Measurements from ENCODE around the gene MARF1.
"Not testable (repeated sequence)": the region's sequence is repeated elsewhere in the genome, so short reads cannot be mapped to it uniquely, and the experiment has no call there.

MARF1 gene

GRCh38 chr16:15566095-15566494 lies 76.9 kb downstream of the MARF1 start:
- DNase-seq, result no peak

- DNase-seq, result no peak
Measured at GRCh38 chr16:15564604-15565339, 78.2 kb downstream of the MARF1 start.

GRCh38 chr16:15559176-15559575 lies 83.8 kb downstream of the MARF1 start:
- no peak for DNase-seq

- DNase-seq, result no peak
Measured at GRCh38 chr16:15557258-15557657, 85.7 kb downstream of the MARF1 start.

- no peak for DNase-seq
Measured at GRCh38 chr16:15556130-15556529, 86.8 kb downstream of the MARF1 start.

GRCh38 chr16:15553313-15554088 lies 89.5 kb downstream of the MARF1 start:
- no peak for DNase-seq

- DNase-seq, result no peak
Measured at GRCh38 chr16:15552507-15552906, 90.4 kb downstream of the MARF1 start.

GRCh38 chr16:15548482-15548891 lies 94.5 kb downstream of the MARF1 start:
- no peak for DNase-seq

- DNase-seq, result no peak
Measured at GRCh38 chr16:15547768-15548096, 95.2 kb downstream of the MARF1 start.

- not testable (repeated sequence) for DNase-seq
Measured at GRCh38 chr16:15547072-15547767, 95.7 kb downstream of the MARF1 start.

- no peak for DNase-seq
Measured at GRCh38 chr16:15545544-15545943, 97.4 kb downstream of the MARF1 start.

GRCh38 chr16:15544405-15544804 lies 98.5 kb downstream of the MARF1 start:
- DNase-seq, result no peak
